GM23248 (cell line): ENCODE results near the gene ASH1L. TPM values are rescaled to one million over a fixed set of nuclear protein-coding genes. Genes with fewer than 3 reads are reported as not detected.
"Not testable (repeated sequence)": the region's sequence is repeated elsewhere in the genome, so short reads cannot be mapped to it uniquely, and the experiment has no call there.

Experiments
- DNase-seq: peaks from one replicate; pipeline ENCODE4 v3.0.0-alpha.2; 2015
- H2AFZ ChIP-seq: fragments of 200-600 bp; sonication (generic); 2 replicates; pipeline ENCODE4 v1.6.1; 2016; ENCODE audit warnings: antibody characterized with exemption
- H3F3A ChIP-seq: fragments of 200-600 bp; sonication (generic); 2 replicates; pipeline ENCODE4 v1.6.1; 2016; ENCODE audit warnings: mild to moderate bottlenecking, antibody characterized with exemption, mixed run types; ENCODE audit not compliant: insufficient read depth
- H3K27ac ChIP-seq: fragments of 200-600 bp; sonication (generic); 2 replicates; pipeline ENCODE4 v1.5.1; 2016; ENCODE audit warnings: mild to moderate bottlenecking
- H3K27me3 ChIP-seq: fragments of 200-600 bp; sonication (generic); replicated peaks from 2 replicates; pipeline ENCODE4 v1.6.1; 2016; ENCODE audit warnings: mild to moderate bottlenecking; ENCODE audit not compliant: insufficient read depth
- H3K36me3 ChIP-seq: fragments of 200-600 bp; sonication (generic); 2 replicates; pipeline ENCODE4 v1.6.1; 2016; ENCODE audit warnings: low read depth, mild to moderate bottlenecking
- H3K4me1 ChIP-seq: fragments of 200-600 bp; sonication (generic); 2 replicates; pipeline ENCODE4 v1.6.1; 2016; ENCODE audit warnings: mild to moderate bottlenecking; ENCODE audit not compliant: insufficient read depth
- H3K4me2 ChIP-seq: fragments of 200-600 bp; sonication (generic); one replicate; pipeline ENCODE4 v1.6.1; 2016; ENCODE audit warnings: mild to moderate bottlenecking; ENCODE audit not compliant: unreplicated experiment
- H3K4me3 ChIP-seq: fragments of 200-600 bp; sonication (generic); 2 replicates; pipeline ENCODE4 v1.5.1; 2016; ENCODE audit warnings: mild to moderate bottlenecking
- H3K79me2 ChIP-seq: fragments of 200-600 bp; sonication (generic); 2 replicates; pipeline ENCODE4 v1.6.1; 2016; ENCODE audit warnings: mild to moderate bottlenecking; ENCODE audit not compliant: insufficient read depth
- H3K9ac ChIP-seq: fragments of 200-600 bp; sonication (generic); 2 replicates; pipeline ENCODE4 v1.6.1; 2016; ENCODE audit warnings: mild to moderate bottlenecking
- H3K9me2 ChIP-seq: fragments of 200-600 bp; sonication (generic); 2 replicates; pipeline ENCODE4 v1.6.1; 2016; ENCODE audit warnings: mixed run types, mild to moderate bottlenecking, moderate library complexity; ENCODE audit not compliant: insufficient read depth
- H3K9me3 ChIP-seq: fragments of 200-600 bp; sonication (generic); one replicate; pipeline ENCODE4 v1.6.1; 2017; ENCODE audit warnings: low read depth
- H4K20me1 ChIP-seq: fragments of 200-600 bp; sonication (generic); 2 replicates; pipeline ENCODE4 v1.6.0; 2016; ENCODE audit not compliant: insufficient read depth
- EZH2 ChIP-seq: fragments of 200-600 bp; sonication (generic); IDR thresholded peaks from 2 replicates; pipeline ENCODE4 v1.6.1; 2018; ENCODE audit warnings: antibody characterized with exemption, mild to moderate bottlenecking; ENCODE audit not compliant: insufficient read depth, poor library complexity, severe bottlenecking
- EZH2phosphoT487 ChIP-seq: fragments of 200-600 bp; sonication (generic); IDR thresholded peaks from 2 replicates; pipeline ENCODE4 v1.6.1; 2018; ENCODE audit warnings: antibody characterized with exemption, moderate library complexity, mild to moderate bottlenecking, low read depth; ENCODE audit not compliant: insufficient read depth
- WGBS, 2 experiments: methylation state at CpG; one replicate each; pipeline ENCODE4 v1.1.6; 2015 to 2017; ENCODE audit warnings: low lambda C conversion rate in 2 of 2, low coverage in 1 of 2; ENCODE audit errors: missing lambda C conversion rate in 2 of 2; 5-methylcytosine and 5-hydroxymethylcytosine counted together
- in situ Hi-C: fragments of 300-500 bp; cut with MboI; formaldehyde crosslinking; loops from 2 replicates; pipeline ENCODE4 v1.15.0; 2020
- polyA plus RNA-seq: library from polyadenylated mRNA; unstranded; fragments of >200 nt; fragmentation: Nextera tagmentation; extraction: Ambion mirVana; gene quantifications from 2 replicates; pipeline ENCODE4 v1.2.1, GENCODE V29; 2016
- total RNA-seq: library from RNA; depleted of rRNA; stranded (reverse); fragments of >200 nt; shearing (Covaris generic); gene quantifications from 2 replicates; pipeline ENCODE4 v1.2.3, GENCODE V29; 2014; rRNA removed

ASH1L gene, protein sequence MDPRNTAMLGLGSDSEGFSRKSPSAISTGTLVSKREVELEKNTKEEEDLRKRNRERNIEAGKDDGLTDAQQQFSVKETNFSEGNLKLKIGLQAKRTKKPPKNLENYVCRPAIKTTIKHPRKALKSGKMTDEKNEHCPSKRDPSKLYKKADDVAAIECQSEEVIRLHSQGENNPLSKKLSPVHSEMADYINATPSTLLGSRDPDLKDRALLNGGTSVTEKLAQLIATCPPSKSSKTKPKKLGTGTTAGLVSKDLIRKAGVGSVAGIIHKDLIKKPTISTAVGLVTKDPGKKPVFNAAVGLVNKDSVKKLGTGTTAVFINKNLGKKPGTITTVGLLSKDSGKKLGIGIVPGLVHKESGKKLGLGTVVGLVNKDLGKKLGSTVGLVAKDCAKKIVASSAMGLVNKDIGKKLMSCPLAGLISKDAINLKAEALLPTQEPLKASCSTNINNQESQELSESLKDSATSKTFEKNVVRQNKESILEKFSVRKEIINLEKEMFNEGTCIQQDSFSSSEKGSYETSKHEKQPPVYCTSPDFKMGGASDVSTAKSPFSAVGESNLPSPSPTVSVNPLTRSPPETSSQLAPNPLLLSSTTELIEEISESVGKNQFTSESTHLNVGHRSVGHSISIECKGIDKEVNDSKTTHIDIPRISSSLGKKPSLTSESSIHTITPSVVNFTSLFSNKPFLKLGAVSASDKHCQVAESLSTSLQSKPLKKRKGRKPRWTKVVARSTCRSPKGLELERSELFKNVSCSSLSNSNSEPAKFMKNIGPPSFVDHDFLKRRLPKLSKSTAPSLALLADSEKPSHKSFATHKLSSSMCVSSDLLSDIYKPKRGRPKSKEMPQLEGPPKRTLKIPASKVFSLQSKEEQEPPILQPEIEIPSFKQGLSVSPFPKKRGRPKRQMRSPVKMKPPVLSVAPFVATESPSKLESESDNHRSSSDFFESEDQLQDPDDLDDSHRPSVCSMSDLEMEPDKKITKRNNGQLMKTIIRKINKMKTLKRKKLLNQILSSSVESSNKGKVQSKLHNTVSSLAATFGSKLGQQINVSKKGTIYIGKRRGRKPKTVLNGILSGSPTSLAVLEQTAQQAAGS (N-terminal part only)
- total RNA-seq (18.2 and 20.0 TPM in 2 replicates), polyA plus RNA-seq (15.2 and 15.9 TPM in 2 replicates)

GRCh38 chr1:155562581-155563376, at the start of gene ASH1L:
ASH1L (minus strand) TSS chr1:155562803; CDS start chr1:155521519, 41,284 bp downstream.
- Histone ChIP-seq H3K9ac (peak within 1 kb of the TSS; percentile 98), H3K4me3 (peak within 1 kb of the TSS; percentile 97), H3K27me3 (no peaks in the 10 kb centered on the region), H3K9me3 (no peaks in the 10 kb centered on the region), H3K4me2 (peak within 1 kb of the TSS; percentile 87), H4K20me1 (peaks cover 16% of the 10 kb centered on the region; the same call in 1 of the 2 replicates), H3K9me2 (no peaks in the 10 kb centered on the region), H3K79me2 (peaks cover 84% of the 10 kb centered on the region), H3K4me1 (peaks cover 22% of the 10 kb centered on the region), H2AFZ (peak within 1 kb of the TSS; percentile 88), H3K27ac (peak within 1 kb of the TSS; percentile 97), H3K36me3 (no peaks in the 10 kb centered on the region), H3F3A (peaks cover 27% of the 10 kb centered on the region)
- peak; percentile 95 for DNase-seq
- WGBS, 2 experiments = 1% methylated on average over 53 to 79 of the region's 87 CpGs
- TF ChIP-seq EZH2 (no peak), EZH2phosphoT487 (no peak)
- in situ Hi-C loops = no loop called here

GRCh38 chr1:155610257-155610647, 47.6 kb upstream of the ASH1L start:
- H3K79me2 ChIP-seq, H4K20me1 ChIP-seq, H3K9me3 ChIP-seq, H3K36me3 ChIP-seq, H3F3A ChIP-seq, H3K4me1 ChIP-seq, H3K27me3 ChIP-seq, DNase-seq, H3K9me2 ChIP-seq, in situ Hi-C loops, H2AFZ ChIP-seq, H3K27ac ChIP-seq, H3K4me2 ChIP-seq: not testable (repeated sequence)
- H3K4me3 ChIP-seq = peak overlapping the region; percentile 69
- 0% methylated on average over 4 to 7 of the region's 33 CpGs for WGBS, 2 experiments
- H3K9ac ChIP-seq = peak overlapping the region; percentile 89

GRCh38 chr1:155609515-155610256, 47.1 kb upstream of the ASH1L start, which contains the start of gene MSTO1:
MSTO1 (plus strand) TSS chr1:155610218; CDS start chr1:155610249, 31 bp downstream.
- TF ChIP-seq EZH2 (no peak), EZH2phosphoT487 (no peak)
- Histone ChIP-seq H3K9me3 (no peaks in the 10 kb centered on the region), H3K27me3 (no peaks in the 10 kb centered on the region), H3K9ac (peak within 1 kb of the TSS; percentile 89), H3F3A (no peaks in the 10 kb centered on the region; the same call in 1 of the 2 replicates), H3K4me1 (no peaks in the 10 kb centered on the region), H3K4me3 (peak within 1 kb of the TSS; percentile 83), H3K27ac (peak within 1 kb of the TSS; percentile 69), H3K36me3 (peaks cover 2% of the 10 kb centered on the region; the same call in 1 of the 2 replicates), H3K79me2 (0 out of 2 replicates have a peak, but pooled peaks cover 3% of the 10 kb centered on the region), H3K9me2 (no peaks in the 10 kb centered on the region), H4K20me1 (no peaks in the 10 kb centered on the region), H3K4me2 (peak within 1 kb of the TSS; percentile 98), H2AFZ (peak within 1 kb of the TSS; percentile 96)
- peak; percentile 99 for DNase-seq
- WGBS, 2 experiments = 7 to 9% methylated on average over 36 to 47 of the region's 47 CpGs
- in situ Hi-C loops = no loop called here
